GF-D8 (cell line): ENCODE measurements around the gene AAK1.

ENCODE experiments used
- DNase-seq: peaks from one replicate; lab custom pipeline; 2025; lab: John Stamatoyannopoulos, UW

Gene AAK1

GRCh38 chr2:69538249-69538648, 105.3 kb downstream of the AAK1 start:
- DNase-seq, result no peak

DNA sequence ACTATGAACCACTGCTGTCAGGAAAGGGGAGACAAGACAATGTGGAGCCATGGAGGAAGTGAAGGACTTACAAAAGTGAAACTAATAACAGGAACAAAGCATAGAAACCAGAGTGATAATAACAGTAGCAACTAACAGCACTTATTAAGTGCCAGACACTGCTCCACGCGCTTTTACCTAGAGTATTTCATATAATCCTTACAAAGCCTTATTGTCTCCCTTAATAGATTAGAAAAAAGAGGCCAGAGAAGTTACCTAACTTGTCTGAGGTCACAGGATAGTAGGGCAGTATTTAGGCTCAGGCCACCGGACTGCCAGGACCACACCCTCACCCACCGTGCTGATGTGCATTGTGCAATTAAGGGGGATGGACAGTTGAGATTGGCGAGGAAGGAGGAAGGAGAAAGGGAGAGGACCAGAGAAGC, 107.7 kb downstream of the AAK1 start:
- DNase-seq, result no peak

DNA sequence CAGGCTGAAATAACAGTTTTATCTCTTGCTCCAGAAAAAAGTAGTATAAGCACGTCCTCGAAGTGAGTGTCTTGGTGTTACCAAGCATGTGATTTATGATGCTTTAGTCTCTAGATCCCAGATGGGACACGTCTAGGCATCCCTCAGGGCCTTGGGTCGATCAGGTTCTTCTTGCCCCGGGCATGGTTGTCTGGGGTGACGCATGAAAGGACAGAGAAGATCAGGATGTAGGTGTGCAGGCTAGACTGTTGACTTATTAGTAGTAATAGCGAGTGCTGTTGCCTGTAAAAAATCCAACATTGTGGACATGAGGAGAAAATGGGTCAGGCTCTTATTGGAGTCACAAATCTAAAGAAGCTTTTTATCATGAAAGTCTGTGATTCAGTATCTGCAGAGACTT, 112.4 kb downstream of the AAK1 start:
- no peak for DNase-seq

GRCh38 chr2:69529480-69529879, 114.1 kb downstream of the AAK1 start:
- no peak for DNase-seq

- no peak for DNase-seq
Measured at GRCh38 chr2:69525261-69525660, 118.3 kb downstream of the AAK1 start.

DNA sequence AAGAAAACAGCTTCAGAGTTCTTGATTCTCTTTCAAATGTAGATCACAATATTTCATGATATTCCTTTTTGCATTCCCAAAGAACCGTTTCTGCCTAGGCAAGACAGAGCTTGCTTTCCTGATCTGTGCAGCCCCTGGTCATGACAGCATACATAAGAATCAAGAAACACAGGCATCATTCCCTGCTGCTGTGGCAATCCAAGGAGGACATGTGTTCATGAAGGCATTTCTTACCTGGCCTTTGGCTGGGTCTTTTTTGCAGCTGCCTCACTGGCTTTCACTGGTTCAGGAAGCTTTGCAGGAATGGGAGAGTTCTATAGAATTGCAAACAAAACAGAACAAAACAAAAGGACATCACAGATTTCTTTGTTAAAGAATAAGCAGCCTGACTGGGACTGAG, 118.7 kb downstream of the AAK1 start:
- DNase-seq, result no peak

- no peak for DNase-seq
Measured at GRCh38 chr2:69521747-69522146, 121.8 kb downstream of the AAK1 start.

DNA sequence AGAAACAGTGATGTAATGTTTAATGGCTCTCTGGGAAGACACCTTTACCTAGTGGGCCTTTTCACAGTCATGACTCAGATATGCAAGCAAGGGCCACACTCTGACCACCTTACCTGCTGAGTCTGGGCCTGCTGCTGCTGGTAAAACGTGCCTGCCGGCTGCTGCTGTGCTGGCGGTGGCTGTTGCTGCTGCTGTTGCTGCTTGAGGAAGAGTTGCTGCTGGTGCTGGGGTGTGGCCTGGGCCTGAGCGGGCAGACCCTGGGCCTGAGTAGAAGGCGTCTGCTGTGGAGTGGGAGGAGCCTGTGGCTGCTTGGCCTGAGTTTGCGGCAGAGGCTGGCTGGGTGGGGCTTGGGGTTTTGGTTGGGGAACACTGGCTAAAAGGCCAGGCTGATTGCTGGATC, 124.7 kb downstream of the AAK1 start:
- no peak for DNase-seq

GRCh38 chr2:69517410-69517809, 126.1 kb downstream of the AAK1 start:
- DNase-seq, result no peak

GRCh38 chr2:69514819-69515218, 128.7 kb downstream of the AAK1 start:
- no peak for DNase-seq

DNA sequence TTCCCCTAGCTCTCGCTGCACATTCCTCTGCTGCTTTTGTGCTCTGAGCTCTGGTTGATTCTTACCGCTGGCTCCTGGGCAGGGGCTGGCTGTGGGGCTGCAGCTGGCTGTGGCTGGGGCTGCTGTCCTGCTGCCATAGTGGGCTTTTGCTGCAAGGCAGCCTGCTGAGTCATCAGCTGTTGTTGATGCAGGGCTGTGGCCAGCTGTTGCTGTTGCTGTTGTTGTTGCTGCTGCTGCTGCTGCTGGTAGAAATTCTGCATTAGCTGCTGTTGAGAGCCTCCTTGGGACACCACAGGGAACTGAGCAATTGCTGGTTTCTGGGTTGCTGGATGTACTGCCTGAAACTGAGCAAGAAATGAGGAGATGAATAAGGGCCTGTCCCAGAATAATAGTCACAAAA, 129.1 kb downstream of the AAK1 start:
- no peak for DNase-seq

GRCh38 chr2:69512446-69512845, 131.1 kb downstream of the AAK1 start:
- DNase-seq, result no peak

- DNase-seq, result no peak
Measured at GRCh38 chr2:69510204-69510603, 133.3 kb downstream of the AAK1 start.

DNA sequence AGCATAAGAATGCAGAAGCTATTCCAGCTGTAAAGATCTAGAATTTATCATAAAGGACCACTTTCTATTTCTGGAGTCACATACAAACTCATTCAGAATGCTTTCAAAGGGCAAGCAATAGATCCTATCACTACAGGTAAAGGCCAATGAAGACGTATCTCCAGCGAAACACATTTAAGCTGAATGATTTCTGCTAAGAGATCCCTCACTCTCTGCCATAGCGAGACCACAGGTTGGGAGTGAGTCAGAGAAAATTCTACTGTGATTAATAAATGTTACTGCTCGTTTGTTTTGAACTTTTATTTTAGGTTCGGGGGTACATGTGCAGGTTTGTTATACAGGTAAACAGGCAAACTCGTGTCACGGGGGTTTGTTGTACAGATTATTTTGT, 133.8 kb downstream of the AAK1 start:
- DNase-seq, result no peak

DNA sequence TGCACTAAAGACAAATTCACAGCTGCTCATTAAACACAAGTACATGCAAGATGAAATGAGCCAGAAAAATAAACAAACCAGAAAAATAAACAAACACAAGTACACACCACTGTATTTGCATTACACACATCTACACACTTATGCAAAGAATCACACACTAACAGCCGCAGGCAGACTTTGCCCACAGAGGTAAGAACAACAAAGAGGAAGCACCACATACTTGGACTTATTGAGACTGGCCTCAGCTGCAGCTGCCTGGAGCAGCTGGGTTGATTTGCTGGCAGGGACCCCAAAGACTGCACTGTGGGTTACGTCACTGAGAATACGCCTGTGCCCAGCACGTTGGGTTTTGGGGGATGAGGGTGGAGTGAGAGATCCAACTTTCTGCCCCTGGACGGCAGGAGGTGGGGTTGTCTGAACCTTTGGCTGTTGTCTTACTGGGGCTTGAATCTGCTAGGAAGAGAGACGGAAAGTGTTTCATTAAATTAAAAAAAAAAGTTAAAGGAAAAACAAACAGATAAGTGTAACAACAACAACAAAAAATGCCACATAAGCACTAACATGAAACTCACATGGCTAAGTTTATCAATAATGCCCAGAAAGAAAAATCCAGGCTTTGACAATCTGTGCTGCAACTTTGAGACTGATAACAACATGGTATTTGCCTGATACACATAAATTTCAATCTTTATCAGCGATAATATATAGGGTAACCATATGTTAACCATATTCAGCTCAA, 134.4 kb downstream of the AAK1 start:
- no peak for DNase-seq

DNA sequence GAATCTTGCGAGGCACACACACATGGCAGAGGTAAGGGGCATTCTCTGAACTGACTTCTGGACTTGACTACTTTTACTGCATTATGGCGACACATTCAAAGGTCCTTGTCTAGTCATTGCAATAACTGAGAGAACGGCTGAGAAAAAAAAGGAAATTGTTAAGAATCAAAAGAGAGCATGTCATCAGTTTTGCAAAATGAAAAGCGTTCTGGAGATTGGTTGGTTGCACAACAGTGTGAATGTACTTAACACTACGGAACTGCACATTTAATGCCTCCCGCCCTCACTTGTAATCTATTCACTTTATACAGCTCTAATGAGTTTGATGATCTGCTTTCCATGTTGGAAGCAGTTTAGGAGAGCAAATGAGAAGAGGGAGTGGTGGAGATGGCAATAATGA, 137.8 kb downstream of the AAK1 start:
- DNase-seq, result no peak

- no peak for DNase-seq
Measured at GRCh38 chr2:69501301-69501700, 142.2 kb downstream of the AAK1 start.

- DNase-seq, result no peak
Measured at GRCh38 chr2:69499966-69500365, 143.6 kb downstream of the AAK1 start.

DNA sequence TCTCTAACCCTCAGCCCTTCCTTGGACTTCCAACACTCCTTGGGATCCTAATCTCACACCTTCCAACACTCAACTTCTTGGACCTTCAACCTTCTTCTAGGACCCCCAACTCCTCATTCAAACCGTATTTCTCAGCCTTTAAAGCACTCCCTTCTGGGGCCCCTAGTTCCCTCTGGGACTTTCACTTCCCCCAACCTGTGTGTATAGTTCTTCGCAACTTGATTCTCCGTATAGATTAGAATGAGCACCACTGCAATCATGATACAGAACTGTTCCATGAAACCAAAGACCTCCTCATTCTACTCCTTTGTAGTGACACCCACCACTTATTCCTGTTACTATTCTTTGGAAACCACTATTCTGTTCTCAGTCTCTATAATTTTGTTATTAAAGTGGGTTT, 144.3 kb downstream of the AAK1 start:
- no peak for DNase-seq

DNA sequence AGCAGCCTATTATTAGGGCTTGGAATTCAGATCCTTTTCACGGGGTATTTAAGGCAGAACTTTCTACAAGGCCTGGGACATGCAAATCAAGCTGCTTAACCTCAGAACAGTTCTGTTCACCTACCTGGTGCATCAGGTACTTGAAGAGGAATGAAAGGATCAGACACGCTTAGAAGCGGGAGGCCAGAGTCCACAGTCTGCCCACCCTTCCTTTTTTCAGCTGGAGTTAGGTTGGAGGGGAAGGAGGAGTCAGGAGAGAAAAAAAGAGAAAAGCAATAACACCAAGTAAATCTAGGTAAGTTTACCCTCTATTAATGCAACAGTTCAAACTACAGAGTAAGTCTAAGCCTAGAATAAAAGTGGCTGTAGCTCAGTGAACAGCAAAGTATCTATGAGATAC, 147.7 kb downstream of the AAK1 start:
- DNase-seq, result no peak

GRCh38 chr2:69495008-69495407, 148.5 kb downstream of the AAK1 start:
- DNase-seq, result no peak

- no peak for DNase-seq
Measured at GRCh38 chr2:69494126-69494525, 149.4 kb downstream of the AAK1 start.

DNA sequence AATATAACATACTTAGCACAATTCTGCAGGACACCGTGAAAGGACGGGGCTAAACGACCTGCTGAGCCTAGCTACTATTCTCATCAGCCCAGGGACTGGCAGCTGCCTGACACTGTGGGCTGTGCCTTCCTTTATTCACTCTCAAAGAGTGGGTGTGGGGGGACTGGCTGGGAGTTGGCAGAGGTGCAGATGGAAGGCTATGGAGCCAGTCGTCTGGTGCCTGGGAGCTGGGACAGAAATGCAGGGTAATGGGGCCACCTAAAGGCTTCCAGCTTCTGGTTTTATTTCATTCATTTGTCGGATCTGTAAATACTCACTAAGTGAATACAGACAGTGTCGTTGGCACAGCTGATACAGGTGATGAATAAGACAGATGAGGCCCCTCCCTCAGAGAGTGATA, 150.3 kb downstream of the AAK1 start:
- DNase-seq, result no peak

DNA sequence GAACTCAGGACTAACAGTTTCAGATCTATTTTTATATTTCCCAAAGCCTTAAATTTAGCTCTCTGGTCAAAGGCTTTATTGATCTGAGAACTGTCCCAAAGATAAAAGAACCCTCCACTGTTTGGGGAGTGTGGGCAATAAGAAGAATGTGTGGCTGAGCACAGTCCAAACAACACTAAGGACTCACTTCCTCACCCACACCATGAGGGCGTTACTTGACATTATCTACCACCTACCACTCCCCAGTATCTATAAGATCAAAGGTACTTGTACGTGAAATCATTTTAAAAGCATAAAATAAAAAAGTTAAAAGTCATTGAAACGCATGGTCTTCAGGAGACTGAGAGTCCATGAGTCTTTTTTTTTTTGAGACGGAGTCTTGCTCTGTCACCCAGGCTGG, 151.7 kb downstream of the AAK1 start:
- no peak for DNase-seq

DNA sequence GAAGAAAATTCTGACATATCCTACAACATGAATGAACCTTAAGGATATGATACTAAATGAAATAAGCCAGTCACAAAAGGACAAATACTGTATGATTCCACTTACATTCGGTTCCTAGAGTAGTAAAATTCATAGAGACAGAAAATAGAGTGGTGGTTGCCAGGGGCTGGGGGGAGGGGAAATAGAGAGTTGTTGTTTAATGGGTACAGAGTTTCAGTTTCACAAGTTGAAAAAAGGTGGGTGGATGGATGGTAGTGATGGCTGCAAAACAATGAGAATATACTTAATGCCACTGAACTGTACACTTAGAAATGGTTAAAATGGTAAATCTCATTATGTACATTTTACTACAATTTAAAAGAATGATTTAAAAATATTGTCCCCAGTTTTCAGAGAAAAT, 153.1 kb downstream of the AAK1 start:
- no peak for DNase-seq
